ENCODE measurements around the gene RHOB.
"Not testable (repeated sequence)": the region's sequence is repeated elsewhere in the genome, so short reads cannot be mapped to it uniquely, and the experiment has no call there.

Gene RHOB

DNA sequence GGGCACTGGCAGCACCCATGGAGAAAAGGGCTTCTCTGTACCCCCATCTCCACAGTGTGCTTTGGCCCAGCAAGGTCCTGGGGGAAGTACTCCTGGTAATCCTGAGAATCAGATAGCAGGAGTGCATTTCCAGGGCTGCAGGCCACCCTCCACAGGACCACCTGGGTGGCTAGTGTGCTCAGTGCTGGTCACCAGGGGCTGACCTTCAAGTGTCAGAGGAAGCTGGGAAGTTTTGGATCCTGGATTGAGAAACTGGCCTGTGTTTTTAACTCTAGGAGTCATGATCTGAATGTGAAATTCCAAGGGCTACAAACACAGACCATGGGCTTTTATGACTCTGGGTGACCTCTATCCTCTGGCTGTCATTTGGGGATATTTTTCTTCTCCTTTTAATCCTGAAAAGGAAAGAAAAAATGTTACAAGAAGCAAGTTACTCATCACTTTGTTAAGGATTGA, 9.3 kb downstream of the RHOB start:
- peak; percentile 14 for DNase-seq

DNA sequence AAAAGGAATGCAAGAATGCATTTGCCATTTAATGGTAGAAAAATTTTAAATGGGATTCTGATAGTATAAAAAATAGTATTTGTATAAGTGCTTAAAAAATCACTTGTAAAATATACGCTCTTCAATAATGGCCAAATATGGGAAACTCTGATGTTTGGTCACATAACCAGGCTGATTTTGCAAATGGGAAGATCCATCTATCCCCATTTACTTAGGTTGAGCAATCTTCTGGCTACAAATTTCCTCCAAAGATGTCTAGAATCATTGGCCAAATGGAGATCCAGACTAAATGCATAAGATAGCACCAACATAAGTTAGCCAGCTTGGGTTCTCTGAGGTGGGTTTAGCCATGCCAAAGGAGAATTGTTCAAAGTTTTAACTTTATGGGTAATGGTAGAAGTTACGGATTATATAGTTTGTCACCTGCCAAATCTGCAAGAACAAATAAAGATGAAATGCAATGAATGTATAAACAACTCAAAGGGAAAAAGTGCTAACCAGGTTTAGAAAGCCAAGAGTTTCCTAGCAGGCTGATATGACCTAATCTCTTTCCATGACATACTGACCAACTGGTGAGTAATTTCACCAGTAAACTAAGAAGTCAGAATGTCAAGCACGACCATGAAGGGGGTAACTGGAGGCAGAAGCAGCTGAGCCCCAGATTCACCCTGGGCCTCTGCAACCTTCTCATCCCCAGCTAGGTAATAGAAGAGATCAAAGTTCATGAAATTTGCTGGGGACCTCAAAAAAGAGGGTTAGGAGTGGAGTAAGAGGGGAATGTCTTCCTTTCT, 10.0 kb downstream of the RHOB start:
- no peak for DNase-seq

DNA sequence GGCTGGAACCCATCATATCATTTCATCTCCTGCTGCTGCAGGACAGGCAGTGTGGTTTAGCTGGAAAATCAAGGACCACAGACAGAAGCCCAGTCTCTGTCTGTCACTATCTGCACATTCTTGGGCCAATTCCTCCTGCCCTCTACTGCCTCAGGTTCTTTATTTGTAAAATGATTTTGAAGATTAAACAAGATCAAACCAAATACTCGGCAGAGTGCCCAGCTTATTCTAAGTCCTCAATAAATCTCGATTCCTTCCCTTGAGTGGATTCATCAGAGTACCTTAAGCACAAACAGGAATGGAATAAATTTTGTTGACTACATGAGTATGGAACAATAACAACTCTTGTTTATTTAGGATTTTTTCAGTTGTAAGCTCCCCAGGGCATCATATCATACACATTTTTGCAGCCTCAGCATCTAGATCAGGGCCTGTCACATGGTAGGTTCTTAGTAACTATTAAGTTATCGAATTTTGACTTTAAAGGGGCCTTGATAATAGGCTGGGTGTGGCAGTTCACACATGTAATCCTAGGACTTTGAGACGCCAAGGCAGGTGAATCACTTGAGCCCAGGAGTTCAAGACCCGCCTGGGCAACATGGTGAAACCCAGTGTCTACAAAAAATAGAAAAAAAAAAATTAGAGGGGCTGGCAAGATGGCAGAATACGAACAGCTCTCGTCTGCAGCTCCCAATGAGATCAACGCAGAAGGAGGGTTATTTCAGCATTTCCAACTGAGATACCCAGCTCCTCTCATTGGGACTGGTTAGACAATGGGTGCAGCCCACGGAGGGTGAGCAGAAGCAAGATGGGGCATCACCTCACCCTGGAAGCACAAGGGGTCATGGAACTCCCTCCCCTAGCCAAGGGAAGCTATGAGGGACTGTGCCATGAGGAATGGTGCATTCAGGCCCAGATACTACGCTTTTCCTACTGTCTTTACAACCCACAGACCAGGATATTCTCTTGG, 11.1 kb downstream of the RHOB start:
- no peak for DNase-seq

DNA sequence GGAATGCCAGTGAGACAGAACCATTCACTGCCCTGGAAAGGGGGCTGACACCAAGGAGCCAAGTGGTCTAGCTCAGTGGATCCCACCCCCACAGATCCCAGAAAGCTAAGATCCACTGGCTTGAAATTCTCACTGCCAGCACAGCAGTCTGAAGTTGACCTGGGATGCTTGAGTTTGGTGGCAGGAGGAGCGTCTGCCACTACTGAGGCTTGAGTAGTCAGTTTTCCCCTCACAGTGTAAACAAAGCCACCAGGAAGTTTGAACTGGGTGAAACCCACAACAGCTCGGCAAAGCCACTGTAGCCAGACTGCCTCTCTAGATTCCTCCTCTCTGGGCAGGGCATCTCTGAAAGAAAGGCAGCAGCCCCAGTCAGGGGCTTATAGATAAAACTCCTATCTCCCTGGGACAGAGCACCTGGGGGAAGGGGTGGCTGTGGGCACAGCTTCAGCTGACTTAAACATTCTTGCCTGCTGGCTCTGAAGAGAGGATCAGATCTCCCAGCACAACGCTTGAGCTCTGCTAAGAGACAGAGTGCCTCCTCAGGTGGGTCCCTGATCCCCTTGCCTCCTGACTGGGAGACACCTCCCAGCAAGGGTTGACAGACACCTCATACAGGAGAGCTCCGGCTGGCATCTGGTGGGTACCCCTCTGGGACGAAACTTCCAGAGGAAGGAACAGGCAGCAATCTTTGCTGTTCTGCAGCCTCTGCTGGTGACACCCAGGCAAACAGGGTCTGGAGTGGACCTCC, 12.0 kb downstream of the RHOB start:
- not testable (repeated sequence) for DNase-seq

DNA sequence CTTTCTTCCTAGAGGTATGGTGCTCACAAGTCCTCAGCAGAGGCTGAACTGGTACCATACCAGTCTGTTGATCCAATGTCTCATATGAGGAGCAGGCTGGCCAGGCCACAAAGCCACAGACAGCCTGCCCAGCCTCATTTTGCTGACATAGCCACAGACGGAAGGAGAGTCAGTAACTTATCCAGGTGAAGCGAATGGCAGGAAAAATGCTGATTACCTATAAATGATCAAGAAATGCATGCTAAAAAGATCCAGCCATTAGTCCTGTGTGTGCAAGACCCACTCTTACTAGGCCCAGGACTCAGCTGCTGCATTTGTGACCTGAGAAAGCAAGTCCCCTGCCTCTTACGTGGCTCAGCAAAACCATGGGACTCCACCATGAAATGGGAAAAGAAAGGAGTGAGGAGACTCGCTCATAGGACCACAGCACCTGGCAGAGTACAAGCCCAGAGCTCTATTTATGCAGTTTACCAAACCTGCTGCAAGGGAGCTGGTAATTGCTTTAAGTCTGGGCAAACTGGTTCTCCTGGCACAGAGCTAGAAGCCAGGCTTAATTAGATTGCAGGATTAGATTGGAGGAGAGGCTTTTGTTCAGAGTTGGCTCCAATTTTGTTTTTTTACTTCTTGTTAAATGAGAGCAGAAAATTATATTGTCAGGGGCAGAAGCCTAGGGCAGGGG, 19.0 kb downstream of the RHOB start:
- no peak for DNase-seq

DNA sequence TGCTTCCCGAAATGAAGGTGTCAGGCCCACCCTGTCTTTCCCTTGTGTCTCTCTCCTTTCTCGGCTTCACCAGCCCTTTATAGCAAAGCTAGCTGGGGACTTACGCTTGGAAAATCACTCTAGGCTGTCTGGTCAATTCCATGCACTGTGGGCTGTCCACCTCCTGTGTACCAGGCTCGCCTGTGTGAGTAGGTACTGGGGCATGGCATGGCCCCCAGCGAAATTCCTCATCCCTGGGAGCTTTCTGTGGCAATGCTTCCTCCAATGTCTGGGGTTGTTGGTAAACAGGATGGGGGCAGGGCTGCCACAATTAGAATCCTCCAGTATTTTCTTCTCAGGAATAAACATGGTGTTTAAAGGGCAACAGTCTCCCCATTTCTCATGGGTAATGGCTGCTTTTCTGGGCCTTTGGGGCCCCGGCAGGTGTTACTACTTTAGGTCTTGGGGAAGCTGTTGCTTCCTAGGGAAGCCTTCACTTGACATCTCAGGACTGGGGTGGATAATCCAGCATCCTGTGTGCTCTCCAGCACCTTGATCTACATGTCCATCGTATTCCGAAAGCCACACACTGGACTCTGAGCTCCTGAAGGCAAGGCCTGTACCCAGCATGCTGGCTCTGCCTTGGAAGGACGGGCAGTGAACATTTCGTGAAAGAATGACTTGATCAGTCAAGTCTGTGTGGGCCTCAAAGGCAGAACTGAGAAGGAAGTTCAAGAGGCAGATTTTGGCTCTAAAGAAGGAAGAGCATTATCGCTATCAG, 21.1 kb downstream of the RHOB start:
- DNase-seq, result no peak

DNA sequence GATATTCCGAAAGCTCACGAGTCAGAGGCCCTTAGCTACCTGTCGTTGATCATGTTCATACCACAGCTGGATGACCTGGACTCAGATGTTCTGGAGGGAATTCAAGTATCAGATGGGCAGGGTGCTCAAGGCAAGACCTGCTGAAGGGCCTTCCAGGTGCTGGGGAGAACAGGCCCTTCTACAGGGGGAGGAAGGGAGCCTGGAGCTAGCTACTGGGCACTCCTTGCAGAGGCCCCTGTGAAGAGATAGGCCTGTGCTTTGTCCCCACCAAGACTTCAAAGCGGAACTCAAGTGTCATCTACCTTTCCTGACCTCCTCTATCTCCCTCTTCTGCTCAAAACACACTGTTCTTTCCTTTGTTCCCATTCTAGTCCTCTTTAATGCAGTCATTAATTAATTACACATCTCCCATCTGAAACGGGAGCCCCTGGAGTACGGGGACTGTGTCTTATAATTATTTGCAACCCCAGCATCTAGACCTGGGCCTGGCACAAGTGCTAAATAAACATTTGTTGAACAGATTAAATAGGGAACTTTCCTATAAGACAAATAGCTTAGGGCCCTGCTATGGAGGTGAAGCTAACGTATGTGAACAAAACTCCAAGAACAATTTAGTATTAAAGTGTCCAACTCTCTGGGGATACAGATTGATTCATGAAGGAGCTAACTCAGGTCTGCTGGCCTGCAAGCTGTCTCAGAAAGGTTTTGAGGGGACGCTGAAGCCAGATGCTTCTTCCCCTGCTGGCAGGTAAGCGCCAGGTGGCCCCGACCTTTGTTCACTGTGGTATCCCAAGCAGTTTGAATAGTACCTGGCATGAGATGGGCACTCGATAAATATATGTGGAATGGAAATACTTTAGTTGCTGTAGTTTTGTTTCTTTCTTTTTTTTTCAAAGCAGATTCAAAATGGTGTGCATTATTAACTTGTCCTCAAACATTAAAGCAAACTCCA, 22.0 kb downstream of the RHOB start:
- no peak for DNase-seq

DNA sequence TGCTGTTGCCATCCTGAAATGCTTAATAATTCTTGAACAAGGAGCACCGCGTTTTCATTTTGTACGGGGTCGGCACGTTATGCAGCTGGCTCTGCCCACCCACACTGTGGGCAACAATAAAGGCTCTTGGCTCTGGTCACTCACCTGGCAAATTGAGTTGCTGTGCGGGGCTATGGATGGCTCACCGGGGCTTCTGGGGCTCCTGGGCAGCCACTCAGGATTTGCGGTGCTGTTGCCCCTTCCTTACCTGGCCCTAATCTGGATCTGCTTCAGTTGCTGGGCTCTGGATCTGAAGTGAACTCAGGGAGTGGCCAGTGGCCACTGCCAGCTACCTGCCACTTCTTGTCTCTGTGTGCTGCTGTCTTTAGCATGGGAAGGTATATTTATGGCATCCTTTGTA, 22.7 kb downstream of the RHOB start:
- no peak for DNase-seq

DNA sequence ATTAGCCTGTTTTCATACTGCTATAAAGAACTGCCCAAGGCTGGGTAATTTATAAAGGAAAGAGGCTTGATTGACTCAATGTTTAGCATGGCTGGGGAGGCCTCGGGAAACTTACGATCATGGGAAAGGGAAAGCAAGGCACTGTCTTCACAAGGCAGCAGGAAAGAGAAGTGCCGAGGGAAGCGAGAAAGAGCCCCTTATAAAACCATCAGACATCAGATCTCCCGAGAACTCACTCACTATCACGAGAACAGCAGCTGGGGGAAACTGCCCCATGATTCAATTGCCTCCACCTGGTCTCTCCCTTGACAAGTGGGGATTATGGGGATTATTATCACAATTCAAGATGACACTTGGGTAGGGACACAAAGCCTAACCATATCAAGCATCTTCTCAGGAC, 23.3 kb downstream of the RHOB start:
- DNase-seq, result no peak

DNA sequence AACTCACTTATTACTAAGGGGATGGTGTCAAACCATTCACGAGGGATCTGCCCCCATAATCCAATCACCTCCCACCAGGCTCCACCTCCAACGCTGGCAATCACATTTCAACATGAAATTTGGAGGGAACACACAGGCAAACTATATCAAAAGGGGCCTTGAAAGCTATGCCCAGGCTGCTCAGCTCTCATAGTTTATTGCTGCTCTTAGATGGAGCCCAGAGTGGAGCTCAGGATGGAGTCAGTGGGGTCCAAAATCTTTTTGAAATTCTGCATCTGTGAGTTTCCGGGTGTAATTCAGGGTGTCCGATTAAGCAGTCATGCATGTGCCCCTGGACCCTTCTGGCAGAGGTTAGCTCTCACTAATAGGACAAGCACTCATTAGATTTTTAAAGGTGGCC, 24.3 kb downstream of the RHOB start:
- no peak for DNase-seq

DNA sequence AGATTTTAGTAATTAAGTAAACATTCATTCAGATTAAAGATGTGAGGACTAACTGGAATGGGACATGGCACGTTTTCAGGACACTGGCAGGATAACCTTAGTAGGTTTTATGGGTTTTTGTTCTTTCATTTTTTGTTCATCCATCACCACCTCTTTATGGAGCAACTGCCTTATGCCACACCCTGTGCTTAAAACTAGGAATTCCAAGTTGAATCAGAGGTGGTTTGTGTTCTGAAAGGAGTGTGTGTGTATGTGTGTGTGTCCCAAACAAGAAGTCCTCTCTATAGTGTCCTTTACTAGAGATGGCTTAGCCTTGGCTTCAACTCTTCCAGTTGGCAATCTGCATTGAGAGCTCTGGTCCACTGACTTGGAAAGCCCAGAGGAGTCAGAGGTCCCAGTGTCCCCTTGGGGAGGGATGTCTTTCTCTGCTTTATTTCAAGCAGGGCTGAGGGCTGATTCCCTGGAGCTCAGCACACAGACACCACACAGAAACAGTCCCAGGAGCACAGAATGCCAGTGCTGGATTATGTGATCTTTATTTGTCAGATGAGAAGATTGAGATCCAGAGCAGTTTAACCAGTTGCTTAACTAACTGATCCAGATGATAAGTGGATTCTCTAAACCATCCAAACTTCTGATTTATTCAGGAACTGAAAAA, 25.2 kb downstream of the RHOB start:
- no peak for DNase-seq

DNA sequence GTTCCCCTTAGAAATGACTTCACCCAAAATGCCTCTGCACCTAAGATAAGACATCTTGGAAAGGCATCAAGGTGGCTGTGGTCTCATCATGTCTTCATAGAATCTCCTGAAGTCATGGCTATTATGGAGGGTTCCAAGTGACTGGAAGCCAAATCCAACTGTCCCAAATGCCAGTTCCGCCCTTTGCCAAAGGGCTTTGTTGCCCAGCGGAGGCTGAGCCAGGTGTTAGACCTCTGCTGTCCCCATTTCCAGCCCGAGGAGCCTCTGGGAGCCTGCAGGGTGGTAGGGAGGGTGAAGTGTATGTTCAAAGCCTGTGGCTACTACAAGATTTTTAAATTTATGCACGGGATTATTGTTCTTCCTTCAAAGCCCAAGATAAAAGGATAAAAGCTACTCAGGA, 25.7 kb downstream of the RHOB start:
- no peak for DNase-seq

DNA sequence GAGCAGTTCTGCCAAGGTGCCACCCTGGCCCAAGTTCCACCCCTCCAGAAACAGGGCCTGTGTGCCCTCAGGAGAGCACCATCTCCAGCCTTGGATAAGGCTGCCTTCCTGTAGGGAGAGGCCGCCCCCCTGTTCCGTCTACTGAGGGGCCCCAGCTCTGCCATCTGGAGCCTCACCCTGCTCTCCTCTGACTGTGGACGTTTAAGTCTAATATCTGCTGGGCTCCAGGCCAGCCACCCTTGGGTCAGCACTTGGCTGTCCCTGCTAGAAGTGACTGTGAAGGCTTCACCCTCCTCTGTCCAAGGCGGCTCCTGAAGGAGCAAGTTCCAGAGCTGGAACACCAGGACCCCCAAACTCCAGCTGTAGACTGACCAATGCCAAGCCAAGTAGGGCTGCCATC, 26.3 kb downstream of the RHOB start:
- DNase-seq, result no peak

DNA sequence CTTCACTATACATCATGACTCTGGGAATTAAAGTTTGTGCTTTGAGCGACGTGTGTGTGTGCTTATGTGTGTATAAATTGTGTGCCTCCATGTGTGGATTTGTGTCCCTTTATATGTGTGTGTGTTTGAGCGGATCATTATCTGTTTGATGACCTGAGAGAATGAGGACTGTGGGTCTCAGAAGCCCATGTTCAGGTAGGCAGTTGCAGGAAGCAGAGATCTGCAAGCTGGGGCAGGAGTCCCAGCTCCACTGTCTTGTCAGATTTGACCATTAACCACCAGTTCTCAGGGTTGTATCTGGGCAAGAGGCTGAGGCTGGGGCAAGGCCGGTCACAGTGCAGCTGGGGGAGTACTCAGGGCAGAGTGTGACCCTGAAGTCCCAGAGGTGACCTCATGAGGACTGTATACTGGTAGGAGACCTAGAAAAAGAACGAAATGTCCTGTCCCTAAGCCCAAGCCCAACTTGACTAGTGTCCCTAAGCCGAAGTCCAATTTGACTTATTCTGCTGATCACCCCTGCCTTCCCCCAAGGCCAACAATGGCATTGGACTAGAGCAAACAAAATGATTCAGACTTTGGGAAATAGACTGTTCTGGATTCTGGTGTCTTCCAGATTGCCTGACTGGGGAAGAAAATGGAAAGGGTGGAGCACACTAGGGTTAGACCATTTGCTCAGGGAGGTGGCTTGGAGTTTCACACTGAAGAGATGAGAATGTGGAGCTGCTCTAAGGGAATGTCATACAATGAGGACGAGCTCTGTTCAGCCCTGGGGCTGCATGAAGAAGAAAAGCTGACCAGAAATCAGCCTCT, 28.1 kb downstream of the RHOB start:
- no peak for DNase-seq

DNA sequence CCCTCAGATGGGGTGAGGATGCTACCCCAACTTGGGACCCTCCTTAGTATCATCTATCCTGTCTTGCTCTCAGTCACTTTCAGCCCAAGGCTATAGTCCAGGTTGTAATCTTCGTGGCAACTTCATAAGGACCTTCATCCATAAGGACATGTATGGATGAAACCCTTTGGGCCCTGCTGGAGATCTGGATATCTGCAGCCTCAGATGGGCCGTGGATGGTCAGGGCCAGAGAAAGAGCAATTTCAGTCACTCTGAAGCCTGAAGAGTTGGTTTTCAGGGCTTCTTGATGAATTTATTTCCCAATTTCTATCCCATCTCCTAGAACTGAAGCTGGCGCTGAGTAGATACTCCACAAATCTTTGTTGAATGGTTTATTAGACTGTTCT, 28.7 kb downstream of the RHOB start:
- no peak for DNase-seq

DNA sequence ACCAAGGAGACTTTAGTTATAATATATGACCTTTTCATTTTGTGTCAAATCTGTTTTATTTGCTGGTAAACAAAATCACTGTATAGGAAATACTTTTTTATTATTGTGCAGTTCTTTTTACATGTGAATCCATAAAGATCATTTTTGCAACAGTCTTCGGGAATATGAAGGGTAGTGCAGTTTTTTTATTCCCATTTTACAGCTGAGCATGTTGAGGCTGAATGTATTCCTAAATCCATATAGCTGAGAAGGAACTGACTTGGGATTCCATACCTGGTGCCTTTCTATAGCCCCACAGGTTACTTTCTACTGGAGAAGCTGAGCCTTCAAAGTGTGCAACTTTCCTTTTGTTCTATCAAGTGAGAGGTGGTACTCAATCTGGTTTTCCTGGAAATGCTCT, 29.6 kb downstream of the RHOB start:
- no peak for DNase-seq

DNA sequence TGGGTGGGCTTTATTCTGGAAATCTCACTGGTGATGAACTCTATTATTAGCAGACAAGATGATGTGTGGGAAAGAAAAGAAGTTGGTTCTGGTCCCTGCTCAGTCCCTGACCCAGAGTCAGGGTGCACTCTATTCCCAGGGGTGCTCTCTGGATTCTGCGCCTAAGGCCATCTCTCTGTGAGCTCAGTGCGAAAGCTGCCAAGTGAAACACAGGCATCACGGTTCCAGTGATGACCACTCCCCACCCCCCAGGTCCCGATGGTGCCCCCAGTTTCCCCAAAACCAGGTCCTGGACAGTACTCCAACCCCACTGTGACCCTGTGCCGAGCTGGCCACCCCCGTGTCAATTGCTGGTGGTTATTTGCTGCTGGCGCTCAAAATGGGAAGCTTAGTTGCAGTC, 30.1 kb downstream of the RHOB start:
- no peak for DNase-seq

DNA sequence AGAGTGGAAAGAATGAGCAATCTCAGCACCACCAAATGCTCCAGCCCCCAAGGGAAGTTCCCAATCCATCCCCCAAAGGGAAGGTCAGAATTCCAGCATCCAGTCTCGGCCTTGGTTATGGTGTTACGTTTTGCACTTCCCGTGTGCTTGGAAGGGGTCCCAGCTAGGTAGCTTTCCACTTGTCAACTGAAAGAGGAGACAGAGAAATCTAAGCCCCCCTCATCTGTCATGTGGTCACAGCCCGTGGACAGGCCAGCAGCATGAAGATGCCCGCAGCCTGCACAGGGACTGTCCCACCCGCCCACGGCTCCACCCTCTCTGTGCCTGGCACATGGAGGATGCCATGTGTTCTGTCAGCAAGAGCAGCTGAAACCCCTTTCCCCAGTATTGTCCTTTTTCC, 32.1 kb downstream of the RHOB start:
- no peak for DNase-seq

DNA sequence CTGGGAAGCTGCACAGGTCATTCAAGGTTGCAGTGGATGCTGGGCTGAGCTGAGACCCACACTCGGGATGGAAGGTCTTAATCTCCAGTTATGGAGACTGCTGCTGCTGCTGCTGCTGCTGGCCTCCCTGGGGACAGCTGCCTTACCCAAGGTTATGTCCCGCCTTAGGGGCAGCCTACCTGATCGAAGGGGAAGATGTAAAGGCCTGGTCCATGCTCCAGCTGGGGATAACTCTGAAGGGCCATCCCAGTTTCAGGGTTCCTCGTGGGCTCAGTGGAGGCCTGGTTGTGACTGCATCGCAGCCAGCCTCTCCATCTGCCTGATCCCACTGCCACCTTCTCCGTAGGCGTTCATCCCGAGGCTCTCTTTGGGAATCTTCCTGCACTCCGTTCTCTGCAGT, 33.0 kb downstream of the RHOB start:
- no peak for DNase-seq

Measured in fibroblast of upper back skin (primary cell).